Neural cell (in vitro differentiated cells): ENCODE results near the gene SMTN. TPM values are rescaled to one million over a fixed set of nuclear protein-coding genes. Genes with fewer than 3 reads are reported as not detected.

ENCODE experiments used
- H2AFZ ChIP-seq: fragments of 200-600, 300-800 bp; sonication (generic), shearing (Covaris generic); 2 replicates; pipeline ENCODE4 v1.6.0; 2014; ENCODE audit warnings: low read depth, mild to moderate bottlenecking, antibody characterized with exemption, low read length, moderate library complexity
- H3F3A ChIP-seq: fragments of 200-600 bp; shearing (Covaris generic); 2 replicates; pipeline ENCODE4 v1.6.1; 2016; ENCODE audit warnings: mild to moderate bottlenecking, moderate library complexity, mixed read lengths, antibody characterized with exemption, low read length; ENCODE audit not compliant: insufficient read depth, poor library complexity, severe bottlenecking
- H3K27ac ChIP-seq: fragments of 200-600, 300-800 bp; sonication (generic), shearing (Covaris generic); 2 replicates; pipeline ENCODE4 v1.5.1; 2014; ENCODE audit warnings: mild to moderate bottlenecking, low read length, moderate library complexity
- H3K27me3 ChIP-seq: fragments of 300-800, 200-600 bp; sonication (generic), shearing (Covaris generic); 2 replicates; pipeline ENCODE4 v1.6.0; 2014; ENCODE audit warnings: mild to moderate bottlenecking, low read depth, low read length, moderate library complexity; ENCODE audit not compliant: insufficient read depth
- H3K36me3 ChIP-seq: fragments of 300-800, 200-600 bp; sonication (generic), shearing (Covaris generic); 2 replicates; pipeline ENCODE4 v1.5.1; 2014; ENCODE audit warnings: mild to moderate bottlenecking, antibody characterized with exemption, low read length, moderate library complexity; ENCODE audit not compliant: insufficient read depth
- H3K4me2 ChIP-seq: fragments of 300-800, 200-600 bp; sonication (generic), shearing (Covaris generic); 2 replicates; pipeline ENCODE4 v1.6.0; 2014; ENCODE audit warnings: mild to moderate bottlenecking, low read length
- H3K4me3 ChIP-seq: fragments of 300-800, 200-600 bp; sonication (generic), shearing (Covaris generic); 2 replicates; pipeline ENCODE4 v1.5.1; 2014; ENCODE audit warnings: mild to moderate bottlenecking, low read length, moderate library complexity
- H3K79me2 ChIP-seq: fragments of 200-600 bp; shearing (Covaris generic); replicated peaks from 2 replicates; pipeline ENCODE4 v1.6.0; 2014; ENCODE audit warnings: mild to moderate bottlenecking, low read length, moderate library complexity; ENCODE audit not compliant: insufficient read depth
- H3K9ac ChIP-seq: fragments of 300-800, 200-600 bp; sonication (generic), shearing (Covaris generic); 2 replicates; pipeline ENCODE4 v1.6.1; 2016; ENCODE audit warnings: mild to moderate bottlenecking, low read length, mixed read lengths
- H3K9me2 ChIP-seq: fragments of 200-600 bp; shearing (Covaris generic); 2 replicates; pipeline ENCODE4 v1.6.1; 2016; ENCODE audit warnings: mild to moderate bottlenecking, low read length, mixed read lengths; ENCODE audit not compliant: insufficient read depth
- H3K9me3 ChIP-seq: fragments of 200-600, 300-800 bp; sonication (generic), shearing (Covaris generic); 2 replicates; pipeline ENCODE4 v1.6.1; 2016; ENCODE audit warnings: mild to moderate bottlenecking, mixed run types, low read length, moderate library complexity, mixed read lengths
- H4K20me1 ChIP-seq: fragments of 200-600 bp; shearing (Covaris generic); 2 replicates; pipeline ENCODE4 v1.6.1; 2016; ENCODE audit warnings: mild to moderate bottlenecking, mixed run types; ENCODE audit not compliant: insufficient read depth
- EP300 ChIP-seq: fragments of 450-650 bp; conservative IDR thresholded peaks from 2 replicates; pipeline ENCODE4 v1.6.1; 2014; ENCODE audit warnings: antibody characterized with exemption, mild to moderate bottlenecking, moderate library complexity; ENCODE audit not compliant: poor library complexity, severe bottlenecking
- EZH2 ChIP-seq: fragments of 200-600, 300-800 bp; shearing (Covaris generic), sonication (generic); IDR thresholded peaks from 2 replicates; pipeline ENCODE4 v1.6.1; 2014; ENCODE audit warnings: antibody characterized with exemption, low read length, borderline replicate concordance, mild to moderate bottlenecking; ENCODE audit not compliant: insufficient read depth, poor library complexity, severe bottlenecking
- MXI1 ChIP-seq: fragments of 450-650 bp; conservative IDR thresholded peaks from 2 replicates; pipeline ENCODE4 v1.6.1; 2014; ENCODE audit warnings: antibody characterized with exemption, mild to moderate bottlenecking; ENCODE audit not compliant: poor library complexity, severe bottlenecking
- POLR2AphosphoS5 ChIP-seq: IDR thresholded peaks from 2 replicates; pipeline ENCODE4 v1.6.1; 2012
- RAD21 ChIP-seq: fragments of 450-650 bp; conservative IDR thresholded peaks from 2 replicates; pipeline ENCODE4 v1.6.1; 2014; ENCODE audit warnings: antibody characterized with exemption, mild to moderate bottlenecking, moderate library complexity
- REST ChIP-seq: IDR thresholded peaks from 2 replicates; pipeline ENCODE4 v1.6.1; 2012; ENCODE audit warnings: borderline replicate concordance
- SMC3 ChIP-seq: fragments of 450-650 bp; conservative IDR thresholded peaks from 2 replicates; pipeline ENCODE4 v1.6.1; 2014; ENCODE audit warnings: antibody characterized with exemption, mild to moderate bottlenecking, moderate library complexity; ENCODE audit not compliant: poor library complexity
- TAF1 ChIP-seq: IDR thresholded peaks from 2 replicates; pipeline ENCODE4 v1.6.1; 2012; ENCODE audit warnings: low read depth
- polyA plus RNA-seq: library from polyadenylated mRNA; depleted of rRNA; stranded (reverse); fragments of >200 nt; gene quantifications from 2 replicates; pipeline ENCODE4 v1.2.3, GENCODE V29; 2014
- TF ChIP-seq, protein P1 (sequence below): fragments of 450-650 bp; IDR thresholded peaks from 2 replicates; pipeline ENCODE4 v1.5.1; 2014; ENCODE audit warnings: antibody characterized with exemption, mild to moderate bottlenecking, moderate library complexity; ENCODE audit not compliant: poor library complexity, severe bottlenecking

SMTN gene
- polyA plus RNA-seq, 1 donor from 2014 or later: 3.4 TPM

- no peaks in the 10 kb centered on the region for H3K79me2 ChIP-seq
- H3K27ac ChIP-seq: no peak overlapping the region
- no peaks in the 10 kb centered on the region for H3F3A ChIP-seq
- no peak for TF ChIP-seq MXI1
- no peak overlapping the region for H3K4me3 ChIP-seq
- H3K27me3 ChIP-seq: no peaks in the 10 kb centered on the region
- H3K9ac ChIP-seq: no peak overlapping the region
- no peaks in the 10 kb centered on the region for H3K36me3 ChIP-seq
- no peak overlapping the region for H2AFZ ChIP-seq
- no peaks in the 10 kb centered on the region for H3K9me3 ChIP-seq
- H3K9me2 ChIP-seq: no peaks in the 10 kb centered on the region
- no peaks in the 10 kb centered on the region for H4K20me1 ChIP-seq
- H3K4me2 ChIP-seq: no peak overlapping the region
These were observed 39.1 kb downstream of the SMTN start for GRCh38 chr22:31120230-31120629.

GRCh38 chr22:31120642-31121041 is 39.5 kb downstream of the SMTN start:
- Histone ChIP-seq H4K20me1 (no peaks in the 10 kb centered on the region), H2AFZ (no peak overlapping the region), H3K4me2 (no peak overlapping the region), H3K27ac (no peak overlapping the region), H3F3A (no peaks in the 10 kb centered on the region), H3K9me3 (no peaks in the 10 kb centered on the region), H3K9me2 (no peaks in the 10 kb centered on the region), H3K79me2 (no peaks in the 10 kb centered on the region), H3K4me3 (no peak overlapping the region), H3K36me3 (no peaks in the 10 kb centered on the region), H3K27me3 (no peaks in the 10 kb centered on the region), H3K9ac (no peak overlapping the region)
- TF ChIP-seq REST (no peak), RAD21 (no peak), SMC3 (no peak), POLR2AphosphoS5 (no peak), TAF1 (no peak), EZH2 (no peak), MXI1 (no peak), EP300 (no peak)
- TF ChIP-seq, protein P1, sequence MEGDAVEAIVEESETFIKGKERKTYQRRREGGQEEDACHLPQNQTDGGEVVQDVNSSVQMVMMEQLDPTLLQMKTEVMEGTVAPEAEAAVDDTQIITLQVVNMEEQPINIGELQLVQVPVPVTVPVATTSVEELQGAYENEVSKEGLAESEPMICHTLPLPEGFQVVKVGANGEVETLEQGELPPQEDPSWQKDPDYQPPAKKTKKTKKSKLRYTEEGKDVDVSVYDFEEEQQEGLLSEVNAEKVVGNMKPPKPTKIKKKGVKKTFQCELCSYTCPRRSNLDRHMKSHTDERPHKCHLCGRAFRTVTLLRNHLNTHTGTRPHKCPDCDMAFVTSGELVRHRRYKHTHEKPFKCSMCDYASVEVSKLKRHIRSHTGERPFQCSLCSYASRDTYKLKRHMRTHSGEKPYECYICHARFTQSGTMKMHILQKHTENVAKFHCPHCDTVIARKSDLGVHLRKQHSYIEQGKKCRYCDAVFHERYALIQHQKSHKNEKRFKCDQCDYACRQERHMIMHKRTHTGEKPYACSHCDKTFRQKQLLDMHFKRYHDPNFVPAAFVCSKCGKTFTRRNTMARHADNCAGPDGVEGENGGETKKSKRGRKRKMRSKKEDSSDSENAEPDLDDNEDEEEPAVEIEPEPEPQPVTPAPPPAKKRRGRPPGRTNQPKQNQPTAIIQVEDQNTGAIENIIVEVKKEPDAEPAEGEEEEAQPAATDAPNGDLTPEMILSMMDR: no peak

- Histone ChIP-seq H3K27me3 (no peaks in the 10 kb centered on the region), H3K79me2 (no peaks in the 10 kb centered on the region), H3K4me2 (no peak overlapping the region), H2AFZ (no peak overlapping the region), H3K4me3 (no peak overlapping the region), H3K9me3 (no peaks in the 10 kb centered on the region), H3K36me3 (no peaks in the 10 kb centered on the region), H4K20me1 (no peaks in the 10 kb centered on the region), H3F3A (no peaks in the 10 kb centered on the region), H3K9ac (no peak overlapping the region), H3K9me2 (no peaks in the 10 kb centered on the region), H3K27ac (no peak overlapping the region)
- TF ChIP-seq REST (no peak), MXI1 (no peak), EZH2 (no peak), POLR2AphosphoS5 (no peak), RAD21 (no peak), SMC3 (no peak)
These were observed 40.3 kb downstream of the SMTN start for GRCh38 chr22:31121403-31121802.
